ENCODE data around the gene ELMOD3. TPM values are rescaled to one million over a fixed set of nuclear protein-coding genes. Genes with fewer than 3 reads are reported as not detected.

The ELMOD3 gene
- total RNA-seq, 1 donor from 2014 or later: 22.3 TPM

DNA sequence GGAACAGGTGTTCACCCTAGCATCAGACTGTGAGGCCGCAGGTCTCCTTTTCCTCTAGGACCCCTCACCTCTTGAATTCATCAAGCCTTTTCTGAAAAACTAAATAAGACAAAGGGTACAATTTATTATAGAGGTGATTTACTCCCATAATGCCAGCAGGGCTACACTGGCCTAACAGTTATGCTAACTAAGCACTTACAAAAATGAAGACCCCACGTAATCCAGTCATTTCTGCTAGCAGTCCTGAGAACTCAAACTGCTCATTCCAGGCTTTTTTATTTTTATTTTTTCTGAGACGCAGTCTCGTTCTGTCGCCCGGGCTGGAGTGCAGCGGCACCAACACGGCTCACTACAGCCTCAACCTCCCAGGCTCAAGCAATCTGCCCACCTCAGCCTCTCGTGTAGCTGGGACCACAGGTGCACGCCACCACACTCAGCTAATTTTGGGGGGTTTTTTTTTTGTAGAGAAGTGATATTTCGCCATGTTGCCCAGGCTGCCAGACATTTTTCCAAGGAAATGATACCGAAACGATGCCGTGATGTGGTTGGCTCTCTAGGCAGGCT, 41.4 kb downstream of the ELMOD3 start:
- H3K36me3 ChIP-seq (ENCODE audit: control insufficient read depth, insufficient read depth, low read length): no peaks in the 10 kb centered on the region
- no peak for DNase-seq (ENCODE audit: low read depth)
- no peaks in the 10 kb centered on the region for H3K27me3 ChIP-seq (ENCODE audit: control insufficient read depth, insufficient read depth, low read length)
- no peak overlapping the region for H3K4me3 ChIP-seq (ENCODE audit: low read depth, low read length)
- TF ChIP-seq, protein P1, sequence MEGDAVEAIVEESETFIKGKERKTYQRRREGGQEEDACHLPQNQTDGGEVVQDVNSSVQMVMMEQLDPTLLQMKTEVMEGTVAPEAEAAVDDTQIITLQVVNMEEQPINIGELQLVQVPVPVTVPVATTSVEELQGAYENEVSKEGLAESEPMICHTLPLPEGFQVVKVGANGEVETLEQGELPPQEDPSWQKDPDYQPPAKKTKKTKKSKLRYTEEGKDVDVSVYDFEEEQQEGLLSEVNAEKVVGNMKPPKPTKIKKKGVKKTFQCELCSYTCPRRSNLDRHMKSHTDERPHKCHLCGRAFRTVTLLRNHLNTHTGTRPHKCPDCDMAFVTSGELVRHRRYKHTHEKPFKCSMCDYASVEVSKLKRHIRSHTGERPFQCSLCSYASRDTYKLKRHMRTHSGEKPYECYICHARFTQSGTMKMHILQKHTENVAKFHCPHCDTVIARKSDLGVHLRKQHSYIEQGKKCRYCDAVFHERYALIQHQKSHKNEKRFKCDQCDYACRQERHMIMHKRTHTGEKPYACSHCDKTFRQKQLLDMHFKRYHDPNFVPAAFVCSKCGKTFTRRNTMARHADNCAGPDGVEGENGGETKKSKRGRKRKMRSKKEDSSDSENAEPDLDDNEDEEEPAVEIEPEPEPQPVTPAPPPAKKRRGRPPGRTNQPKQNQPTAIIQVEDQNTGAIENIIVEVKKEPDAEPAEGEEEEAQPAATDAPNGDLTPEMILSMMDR (IDR thresholded peaks at IDR 0.05; ENCODE audit: insufficient read depth, low read length, poor library complexity, severe bottlenecking): no peak

DNA sequence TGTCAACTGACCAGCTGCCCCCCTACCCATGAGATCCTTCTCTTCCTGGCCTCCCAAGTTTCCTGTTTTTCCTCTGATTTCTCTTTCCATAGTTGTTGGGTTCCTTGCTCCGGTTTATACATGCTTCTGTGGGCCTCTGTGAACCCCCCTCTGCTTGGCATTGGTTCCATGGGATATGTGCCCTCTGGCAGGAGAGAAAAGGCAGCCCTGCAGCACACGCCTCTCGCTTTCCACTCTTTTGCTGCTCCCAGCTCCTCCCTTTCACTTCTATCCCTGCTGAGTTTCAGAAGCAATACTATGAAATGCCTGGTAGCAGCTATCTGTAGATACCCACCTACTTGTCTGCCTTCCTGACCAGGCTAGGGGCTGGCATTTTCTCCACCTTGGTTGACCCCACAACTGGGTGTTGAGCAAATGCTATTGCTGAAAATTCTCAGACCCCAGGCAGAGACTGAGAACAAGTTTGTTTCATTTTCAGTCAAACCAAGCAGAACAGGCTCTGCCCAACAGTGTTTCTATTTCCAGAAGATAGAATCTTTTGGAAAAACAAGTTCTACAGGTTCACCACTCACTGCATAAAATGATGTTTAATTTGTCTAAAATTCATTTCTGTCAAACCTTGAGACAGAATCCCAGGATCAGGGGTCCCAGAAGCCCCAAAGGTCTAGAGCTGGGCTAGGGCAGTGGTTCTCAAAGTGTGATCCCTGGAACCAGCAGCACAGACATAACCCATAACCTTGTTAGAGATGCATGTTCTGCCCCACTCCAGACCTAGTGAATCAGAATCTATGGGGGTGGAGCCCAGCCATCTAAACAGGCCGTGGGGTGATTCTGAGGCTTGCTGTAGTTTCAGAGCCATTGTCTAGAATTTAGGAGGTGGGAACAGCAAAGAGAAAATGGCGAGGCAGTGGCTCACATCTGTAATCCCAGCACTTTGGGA, 42.2 kb downstream of the ELMOD3 start:
- H3K27me3 ChIP-seq (ENCODE audit: control insufficient read depth, insufficient read depth, low read length): no peaks in the 10 kb centered on the region
- DNase-seq (ENCODE audit: low read depth): no peak
- no peaks in the 10 kb centered on the region for H3K36me3 ChIP-seq (ENCODE audit: control insufficient read depth, insufficient read depth, low read length)
- no peak overlapping the region for H3K4me3 ChIP-seq (ENCODE audit: low read depth, low read length)
- TF ChIP-seq, protein P1 (IDR thresholded peaks at IDR 0.05; ENCODE audit: insufficient read depth, low read length, poor library complexity, severe bottlenecking): no peak

DNA sequence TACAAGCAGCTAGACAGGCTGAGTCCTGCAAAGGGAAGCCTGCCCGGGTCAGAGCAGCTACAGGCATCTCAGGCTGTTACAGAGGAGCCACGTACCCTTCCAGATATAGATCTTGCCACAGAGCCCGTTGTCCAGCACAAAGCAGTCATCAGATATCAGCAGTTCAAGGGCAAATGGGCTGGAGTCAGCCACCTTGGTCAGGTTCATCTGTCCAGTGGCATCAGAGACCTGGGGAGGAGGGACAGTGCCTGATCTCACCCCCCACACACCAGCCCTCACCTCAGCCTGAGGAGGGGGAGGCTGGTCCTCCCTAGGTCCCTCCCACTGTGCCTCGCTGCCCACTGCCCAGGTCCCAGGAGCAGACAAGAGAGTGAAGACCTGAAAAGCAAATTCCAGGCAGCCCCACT, 43.4 kb downstream of the ELMOD3 start:
- TF ChIP-seq, protein P1 (IDR thresholded peaks at IDR 0.05; ENCODE audit: insufficient read depth, low read length, poor library complexity, severe bottlenecking): no peak
- DNase-seq (ENCODE audit: low read depth): no peak
- no peaks in the 10 kb centered on the region for H3K27me3 ChIP-seq (ENCODE audit: control insufficient read depth, insufficient read depth, low read length)
- H3K4me3 ChIP-seq (ENCODE audit: low read depth, low read length): no peak overlapping the region
- no peaks in the 10 kb centered on the region for H3K36me3 ChIP-seq (ENCODE audit: control insufficient read depth, insufficient read depth, low read length)

DNA sequence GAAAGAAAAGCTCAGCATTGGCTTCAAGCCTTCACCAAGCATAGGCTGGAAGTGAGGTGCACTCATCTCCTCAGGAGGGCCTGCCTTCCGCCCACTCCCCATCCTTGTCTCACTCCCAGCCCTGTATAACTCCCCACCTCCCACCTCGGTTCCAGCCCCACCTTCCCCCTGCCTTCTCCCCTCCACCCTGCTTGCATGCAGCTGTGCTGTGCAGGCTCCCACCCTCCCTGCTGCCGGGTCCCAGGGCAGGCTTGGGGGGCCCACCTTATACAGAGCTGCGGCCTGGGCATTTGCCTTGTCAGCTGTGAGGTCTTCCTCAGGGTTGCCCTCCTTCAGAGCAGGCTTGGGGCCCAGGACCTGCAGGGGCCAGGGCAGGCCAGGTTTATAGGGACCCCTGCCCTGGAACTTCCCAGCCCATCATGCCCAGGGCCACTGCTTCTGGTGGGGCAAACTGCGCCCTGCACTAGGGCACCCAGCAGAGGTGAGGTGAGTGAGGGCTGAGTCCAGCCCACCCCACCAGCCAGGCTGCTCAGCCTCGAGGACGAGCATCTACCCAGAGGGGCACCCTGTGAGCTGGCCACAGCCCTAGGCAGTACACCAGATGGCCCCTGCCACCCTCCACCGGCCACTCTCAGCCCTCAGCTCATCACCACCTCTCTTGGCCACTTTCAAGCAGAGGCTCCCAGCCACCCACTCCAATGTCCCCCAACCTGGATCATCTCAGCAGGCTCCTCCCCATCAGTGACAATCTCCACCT, 44.0 kb downstream of the ELMOD3 start:
- Histone ChIP-seq H3K4me3 (ENCODE audit: low read depth, low read length) (no peak overlapping the region), H3K27me3 (ENCODE audit: control insufficient read depth, insufficient read depth, low read length) (no peaks in the 10 kb centered on the region), H3K36me3 (ENCODE audit: control insufficient read depth, insufficient read depth, low read length) (no peaks in the 10 kb centered on the region)
- TF ChIP-seq, protein P1 (IDR thresholded peaks at IDR 0.05; ENCODE audit: insufficient read depth, low read length, poor library complexity, severe bottlenecking): no peak
- DNase-seq (ENCODE audit: low read depth): no peak

DNA sequence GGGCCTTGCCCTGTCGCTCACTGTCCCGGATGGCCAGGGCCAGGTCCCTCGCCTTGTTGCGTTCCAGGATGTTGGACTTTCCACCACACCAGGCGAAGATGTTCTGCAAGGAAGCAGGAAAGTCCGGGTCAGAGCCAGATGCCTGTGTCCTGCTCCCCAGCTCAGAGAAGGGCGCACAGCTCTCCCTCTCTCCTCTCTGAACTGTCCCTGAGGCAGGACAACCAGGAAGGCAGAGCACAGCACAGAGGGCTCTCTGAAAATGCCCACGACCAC, 44.5 kb downstream of the ELMOD3 start:
- TF ChIP-seq, protein P1 (IDR thresholded peaks at IDR 0.05; ENCODE audit: insufficient read depth, low read length, poor library complexity, severe bottlenecking): no peak
- no peak for DNase-seq (ENCODE audit: low read depth)
- Histone ChIP-seq H3K36me3 (ENCODE audit: control insufficient read depth, insufficient read depth, low read length) (no peaks in the 10 kb centered on the region), H3K27me3 (ENCODE audit: control insufficient read depth, insufficient read depth, low read length) (no peaks in the 10 kb centered on the region), H3K4me3 (ENCODE audit: low read depth, low read length) (no peak overlapping the region)

Data from kidney epithelial cell (primary cell).